HepG2 (cell line): ENCODE data around the gene CC2D1A. TPM values are rescaled to one million over a fixed set of nuclear protein-coding genes. Genes with fewer than 3 reads are reported as not detected.
A peak's percentile ranks its signal among the peaks of the same experiment; 100 is the strongest.

Experiments used
- ARID5B ChIP-seq: IDR thresholded peaks from 2 replicates; pipeline ENCODE4 v1.4.0; 2020; ENCODE audit warnings: mild to moderate bottlenecking, missing genetic modification reagents
- ATF7 ChIP-seq, 2 experiments: fragments of 450-650 bp in 1 of 2; sonication (generic) in 1 of 2; formaldehyde crosslinking in 1 of 2; IDR thresholded peaks; 2 replicates each; pipeline versions ENCODE4 v1.4.0 to v1.6.1; 2016 to 2020; ENCODE audit warnings: antibody characterized with exemption in 1 of 2, mild to moderate bottlenecking in 1 of 2, missing genetic modification reagents in 1 of 2
- CBX1 ChIP-seq: IDR thresholded peaks from one replicate; pipeline ENCODE4 v1.6.1; 2016; ENCODE audit warnings: antibody characterized with exemption, low read depth
- DZIP1 ChIP-seq: sonication (generic); formaldehyde crosslinking; IDR thresholded peaks from 2 replicates; pipeline ENCODE4 v1.5.0; 2020; ENCODE audit warnings: mild to moderate bottlenecking, missing genetic modification reagents
- EHMT2 ChIP-seq: fragments of 200-600 bp; sonication (generic); IDR thresholded peaks from 2 replicates; pipeline ENCODE4 v1.7.0; 2017; ENCODE audit warnings: antibody characterized with exemption, low read depth, low read length, borderline replicate concordance
- ELF3 ChIP-seq: IDR thresholded peaks from 2 replicates; pipeline ENCODE4 v1.6.1; 2016; ENCODE audit warnings: missing genetic modification reagents, missing compliant biosample characterization
- HDAC2 ChIP-seq: sonication (generic); formaldehyde crosslinking; IDR thresholded peaks from 2 replicates; pipeline ENCODE4 v1.4.0; 2020; ENCODE audit warnings: missing genetic modification reagents
- HOXD1 ChIP-seq: sonication (generic); formaldehyde crosslinking; IDR thresholded peaks from 2 replicates; pipeline ENCODE4 v1.5.0; 2020; ENCODE audit warnings: missing genetic modification reagents
- MED13 ChIP-seq: sonication (generic); formaldehyde crosslinking; IDR thresholded peaks from 2 replicates; pipeline ENCODE4 v1.5.0; 2020; ENCODE audit warnings: missing genetic modification reagents
- THAP8 ChIP-seq: sonication (generic); formaldehyde crosslinking; IDR thresholded peaks from 2 replicates; pipeline ENCODE4 v1.5.1; 2020; ENCODE audit warnings: missing genetic modification reagents, mild to moderate bottlenecking, borderline replicate concordance
- ZFP37 ChIP-seq: sonication (generic); formaldehyde crosslinking; IDR thresholded peaks from 2 replicates; pipeline ENCODE4 v1.4.0; 2020; ENCODE audit warnings: missing genetic modification reagents, borderline replicate concordance
- ZNF407 ChIP-seq: sonication (generic); formaldehyde crosslinking; IDR thresholded peaks from one replicate; pipeline ENCODE4 v1.5.1; 2020; ENCODE audit warnings: mild to moderate bottlenecking, missing genetic modification reagents; ENCODE audit errors: not compliant biosample characterization
- ZSCAN25 ChIP-seq: sonication (generic); formaldehyde crosslinking; IDR thresholded peaks from 2 replicates; pipeline ENCODE4 v1.8.0; 2022; ENCODE audit warnings: mild to moderate bottlenecking, missing genetic modification reagents
- polyA plus RNA-seq, 8 experiments: library from polyadenylated mRNA; depleted of rRNA in 3 of 8; stranded (reverse) in 7 of 8; unstranded in 1 of 8; fragments of >200 nt; fragmentation: Illumina TruSeq in 4 of 8; extraction: Trizol in 4 of 8; gene quantifications; 2 replicates each; pipeline versions ENCODE4 v1.2.1 to v1.2.3, GENCODE V29; 2011 to 2016; ENCODE audit warnings: low read depth in 4 of 8, missing spikeins in 1 of 8, mixed read lengths in 1 of 8; ENCODE audit not compliant: insufficient read depth in 1 of 8
- total RNA-seq, 5 experiments: library from RNA; depleted of rRNA; stranded (reverse); fragments of >200 nt; fragmentation: Illumina TruSeq; extraction: Trizol; gene quantifications; 2 replicates each; pipeline ENCODE4 v1.2.3, GENCODE V29; 2016; ENCODE audit warnings: low read depth in 1 of 5

The CC2D1A gene
- total and polyA plus RNA-seq, 2 of the 13 experiments (the other 11 are each of a cell fraction or from before 2014, with no cell fraction given), result 9.7 to 11.5 TPM

- TF ChIP-seq HDAC2 (CRISPR knock-in tag), result 0 out of 2 replicates have a peak, but pooled peaks have one; percentile 23
- no peak for TF ChIP-seq HOXD1 (CRISPR knock-in tag)
- TF ChIP-seq ATF7 (IDR thresholded peaks at IDR 0.05), result no peak
- no peak for TF ChIP-seq ATF7 (CRISPR knock-in tag; IDR thresholded peaks at IDR 0.05)
- no peak for TF ChIP-seq ZFP37 (CRISPR knock-in tag)
- no peak for TF ChIP-seq ZSCAN25 (CRISPR knock-in tag)
- TF ChIP-seq MED13 (CRISPR knock-in tag), result no peak
- no peak for TF ChIP-seq ARID5B (CRISPR knock-in tag)
- TF ChIP-seq THAP8 (CRISPR knock-in tag), result no peak
- peak; percentile 28 for TF ChIP-seq CBX1
- TF ChIP-seq DZIP1 (CRISPR knock-in tag), result no peak
- TF ChIP-seq ELF3 (CRISPR knock-in tag), result peak; percentile 6; the same call in 1 of the 2 replicates
- TF ChIP-seq ZNF407, result no peak
- no peak for TF ChIP-seq EHMT2
Observed at GRCh38 chr19:13952154-13952930, 46.3 kb downstream of the CC2D1A start, which contains the start of gene DCAF15 (continued).
